DMS153 treated with DMSO at 0.1 percent for 48 hours (cell line): ENCODE results near the gene C6orf89.
"Not testable (repeated sequence)": the region's sequence is repeated elsewhere in the genome, so short reads cannot be mapped to it uniquely, and the experiment has no call there.

Source experiments
- DNase-seq: peaks from one replicate; lab custom pipeline; 2025; ENCODE audit not compliant: unreplicated experiment; lab: John Stamatoyannopoulos, UW

C6orf89 gene

DNA sequence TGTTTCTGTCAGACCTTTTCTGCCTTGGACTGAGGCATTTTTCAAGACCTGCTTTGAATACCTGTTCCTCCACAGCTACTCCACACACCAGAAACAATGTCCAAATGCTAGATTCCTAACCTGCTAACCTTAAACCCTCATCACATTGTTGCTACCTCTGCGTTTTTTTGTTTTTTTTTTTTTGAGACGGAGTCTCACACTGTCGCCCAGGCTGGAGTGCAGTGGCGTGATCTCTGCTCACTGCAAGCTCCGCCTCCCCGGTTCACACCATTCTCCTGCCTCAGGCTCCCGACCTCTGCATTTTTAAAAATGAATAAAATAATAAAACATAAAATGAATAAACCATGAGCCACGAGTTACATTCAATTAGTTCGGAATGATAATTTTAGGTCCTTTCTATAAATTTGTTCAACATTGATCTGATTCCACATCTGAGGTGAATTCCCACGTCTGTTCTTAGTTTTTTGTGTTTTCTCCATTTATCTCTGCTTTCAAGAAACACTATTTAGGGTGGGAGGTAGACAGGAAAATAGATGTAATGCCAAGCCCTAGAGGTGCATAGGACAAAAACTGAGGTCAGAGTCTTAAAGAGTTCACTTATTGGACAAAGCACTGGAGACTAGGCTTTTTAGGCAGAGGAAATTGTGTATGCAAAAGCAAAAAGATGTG lies 1.3 kb downstream of the C6orf89 start:
- DNase-seq: no peak

DNA sequence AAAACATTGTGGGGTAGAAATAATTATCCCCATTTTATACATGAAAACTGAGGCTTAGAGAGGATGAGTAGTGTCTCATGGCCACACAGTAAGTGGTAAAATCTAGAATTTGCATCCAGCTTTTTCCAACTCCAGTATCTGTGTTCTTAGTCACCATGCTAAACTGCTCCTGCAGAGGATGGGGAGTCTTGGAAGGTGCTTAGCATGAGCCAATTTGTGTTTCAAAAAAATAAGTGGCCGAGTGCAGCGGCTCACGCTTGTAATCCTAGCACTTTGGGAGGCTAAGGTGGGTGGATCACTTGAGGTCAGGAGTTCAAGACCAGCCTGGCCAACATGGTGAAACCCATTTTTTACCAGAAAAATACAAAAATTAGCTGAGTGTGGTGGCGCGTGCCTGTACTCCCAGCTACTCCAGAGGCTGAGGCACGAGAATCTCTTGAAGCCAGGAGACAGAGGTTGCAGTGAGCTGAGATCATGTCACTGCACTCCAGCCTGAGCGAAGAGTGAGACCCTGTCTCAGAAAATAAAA lies 2.4 kb downstream of the C6orf89 start:
- DNase-seq: no peak

DNA sequence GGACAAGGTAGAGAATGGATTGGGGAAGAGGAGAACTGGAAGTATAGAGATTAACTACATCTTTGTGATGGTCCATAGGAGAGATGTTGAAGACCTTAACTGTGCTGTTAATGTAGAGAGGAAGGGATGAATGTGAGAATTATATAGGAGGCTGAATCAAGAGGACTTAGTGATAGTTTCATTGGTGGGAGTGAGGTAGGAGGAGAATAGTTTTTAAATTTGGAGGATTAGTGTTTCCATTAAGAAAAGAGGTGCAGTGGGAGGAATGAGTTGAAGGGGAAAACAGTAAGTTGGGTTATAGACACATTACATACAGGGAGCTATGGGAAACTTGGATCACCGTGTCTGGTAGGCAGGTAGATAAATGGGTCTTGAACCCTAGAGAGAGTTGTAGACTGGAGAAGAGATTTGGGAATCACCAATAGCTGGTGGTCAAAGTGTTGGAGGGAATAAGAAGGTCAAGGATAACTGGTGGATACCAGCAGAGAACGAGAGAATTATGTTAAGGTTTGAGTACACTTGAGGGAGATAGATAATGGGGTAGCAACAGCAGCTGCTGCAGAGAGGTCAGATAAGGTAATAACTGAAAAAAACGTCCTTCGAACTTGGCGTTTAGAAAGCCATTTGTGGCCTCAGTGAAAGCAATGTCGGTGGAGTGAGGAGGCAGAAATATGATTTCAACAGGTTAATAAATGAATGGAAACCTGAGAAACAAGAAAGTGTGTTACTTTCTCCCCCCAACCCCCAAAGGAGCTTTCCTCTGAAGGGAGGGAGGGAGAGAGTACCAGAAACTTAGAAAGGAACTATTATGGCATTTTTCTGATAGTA lies 3.1 kb downstream of the C6orf89 start:
- DNase-seq: no peak

- no peak for DNase-seq
Measured at GRCh38 chr6:36890112-36890663, 4.4 kb downstream of the C6orf89 start.

- not testable (repeated sequence) for DNase-seq
Measured at GRCh38 chr6:36891153-36891552, 5.4 kb downstream of the C6orf89 start.

DNA sequence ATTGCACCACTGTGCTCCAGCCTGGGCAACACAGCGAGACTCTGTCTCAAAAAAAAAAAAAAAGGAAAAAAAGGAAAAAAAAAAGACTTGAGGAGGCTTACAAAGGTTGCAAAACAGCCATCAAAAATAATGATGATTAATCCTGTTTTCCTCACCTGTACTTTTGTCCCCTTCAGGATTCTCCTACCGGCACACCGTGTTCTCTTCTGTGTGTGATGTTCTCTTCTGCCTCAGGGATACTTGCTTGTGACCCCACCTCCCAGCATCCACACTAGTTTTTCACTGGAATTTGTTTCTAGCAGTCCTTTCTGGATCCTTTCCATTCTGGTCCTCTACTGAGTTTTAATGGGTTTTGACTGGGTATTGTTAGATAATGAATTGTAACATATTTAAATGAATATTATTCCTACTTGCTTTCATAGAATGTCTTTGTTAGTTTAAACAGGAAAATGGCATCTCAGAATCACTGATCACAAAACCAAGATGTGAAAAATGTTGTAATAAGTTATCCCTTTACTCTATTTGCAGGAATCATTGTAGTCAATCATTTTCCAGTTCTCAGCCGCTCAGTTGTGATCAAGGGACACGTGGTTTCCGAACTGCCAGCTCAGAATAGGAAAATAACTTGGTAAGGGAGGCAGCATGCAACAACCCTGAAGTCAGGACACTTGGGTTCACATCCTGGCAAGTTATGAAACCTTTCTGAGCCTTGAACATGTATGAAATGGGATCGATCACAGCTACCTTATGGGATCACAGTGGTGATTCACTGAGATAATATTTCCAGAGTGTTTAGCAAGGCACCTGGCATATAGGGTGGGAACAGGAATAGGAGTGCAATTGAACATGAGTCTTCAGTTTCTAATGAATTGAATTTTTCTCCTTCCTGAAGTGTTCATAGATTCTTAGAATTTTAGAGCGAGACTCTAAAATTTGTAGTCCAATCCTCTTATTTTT lies 8.5 kb downstream of the C6orf89 start:
- no peak for DNase-seq

- DNase-seq: no peak
Measured at GRCh38 chr6:36897609-36898008, 11.9 kb downstream of the C6orf89 start.

DNA sequence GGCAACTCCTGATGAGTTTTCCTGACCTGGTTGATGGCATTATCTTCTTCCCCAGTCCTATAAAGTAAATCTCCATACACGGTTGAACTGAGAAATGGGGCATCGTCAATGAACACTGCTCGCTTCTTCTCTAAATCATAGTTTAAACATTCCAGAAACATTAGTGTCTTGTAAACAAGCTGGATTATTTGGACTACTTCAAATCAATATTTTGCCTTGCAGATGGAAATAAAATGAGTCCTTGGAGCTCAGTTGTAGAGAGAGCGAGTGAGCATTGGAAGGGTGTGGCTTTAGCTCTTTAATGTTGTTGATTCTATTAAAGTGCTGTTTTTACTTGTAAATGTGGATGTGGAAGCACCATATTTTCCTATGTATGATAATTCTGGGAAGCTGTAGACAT lies 18.4 kb downstream of the C6orf89 start:
- DNase-seq: no peak

DNA sequence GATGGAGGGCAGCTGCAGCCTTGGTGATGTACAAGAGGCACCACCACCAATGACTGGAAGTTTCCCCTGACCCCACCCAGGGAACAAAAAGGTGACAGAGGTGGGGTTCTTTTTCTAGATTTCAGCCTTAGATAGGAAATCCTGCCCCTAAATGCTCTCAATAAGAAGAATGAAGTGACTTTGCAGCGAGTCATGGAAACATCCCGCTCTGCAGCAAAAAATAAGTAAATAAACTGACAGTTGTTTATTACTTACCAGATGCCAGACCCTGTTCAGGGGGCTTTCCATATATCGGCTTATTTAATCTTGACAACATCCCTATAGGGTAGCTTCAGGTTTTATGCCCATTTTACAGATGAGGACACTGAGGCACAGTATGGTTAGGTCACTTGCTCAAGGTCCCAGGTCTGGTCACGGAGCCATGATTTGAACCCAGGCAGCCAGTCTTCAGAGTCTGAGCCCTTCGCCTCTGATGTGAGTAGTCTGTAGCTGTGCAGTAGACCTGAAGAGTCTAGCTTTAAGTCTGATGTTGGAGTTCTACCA lies 19.2 kb downstream of the C6orf89 start:
- DNase-seq: no peak

GRCh38 chr6:36906539-36907325 lies 21.0 kb downstream of the C6orf89 start:
- DNase-seq: peak; percentile 57

DNA sequence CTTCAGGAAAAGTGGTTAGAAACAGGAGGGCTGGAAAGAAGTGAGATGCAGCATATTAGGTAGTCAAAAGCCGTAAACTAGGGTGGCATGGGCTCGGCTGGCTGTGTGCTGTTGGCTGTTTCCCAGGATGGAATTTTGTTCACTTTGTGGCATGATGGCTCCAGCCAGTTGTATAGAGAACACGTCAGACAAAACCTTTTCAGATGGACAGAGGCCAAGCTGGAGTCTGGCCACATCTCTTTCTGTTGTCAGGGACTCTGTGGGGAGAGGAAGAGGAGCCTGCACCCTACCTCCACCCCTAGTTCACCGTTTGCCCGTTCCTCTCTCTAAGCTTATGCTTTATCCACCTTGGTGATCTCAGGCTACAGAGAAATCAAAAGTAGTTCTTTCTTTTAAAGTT lies 22.0 kb downstream of the C6orf89 start:
- no peak for DNase-seq

DNA sequence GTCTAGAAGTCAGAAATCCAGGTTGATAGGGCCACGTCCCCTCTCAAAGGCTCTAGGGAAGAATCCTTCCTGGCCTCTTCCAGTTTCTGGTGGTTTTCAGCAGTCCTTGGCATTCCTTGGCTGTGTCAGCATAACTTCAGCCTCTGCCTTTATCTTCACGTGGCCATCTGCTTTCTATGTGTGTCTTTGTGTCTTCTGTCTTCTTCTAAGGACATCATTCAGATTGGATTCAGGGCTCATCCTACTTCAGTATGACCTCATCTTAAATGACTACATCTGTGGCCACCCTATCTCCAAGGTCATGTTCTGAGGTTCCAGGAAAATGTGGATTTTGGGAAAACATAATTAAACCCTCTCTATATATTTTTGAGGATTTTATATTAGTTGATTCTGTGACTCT lies 23.0 kb downstream of the C6orf89 start:
- DNase-seq: no peak

- DNase-seq: no peak
Measured at GRCh38 chr6:36912030-36912454, 26.3 kb downstream of the C6orf89 start.

DNA sequence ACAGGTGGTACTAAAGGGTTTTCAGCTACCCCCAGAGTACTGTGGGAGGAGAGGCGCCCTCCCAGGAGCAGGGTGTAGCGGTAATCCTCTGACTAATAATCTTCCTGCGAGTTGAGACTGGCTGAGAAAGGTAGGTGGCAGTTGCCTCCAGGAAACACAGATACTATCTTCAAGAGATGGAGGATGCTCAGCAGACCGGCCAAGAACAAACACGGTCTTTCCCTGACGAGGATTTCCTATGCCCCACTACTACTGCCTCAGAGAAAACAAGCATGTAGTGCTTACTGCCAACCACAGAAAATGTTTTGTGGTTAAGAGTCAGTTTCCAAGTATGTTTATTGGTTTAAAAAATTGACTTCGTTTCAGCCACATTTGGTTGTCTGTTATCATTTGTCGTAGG lies 26.8 kb downstream of the C6orf89 start:
- DNase-seq: no peak

DNA sequence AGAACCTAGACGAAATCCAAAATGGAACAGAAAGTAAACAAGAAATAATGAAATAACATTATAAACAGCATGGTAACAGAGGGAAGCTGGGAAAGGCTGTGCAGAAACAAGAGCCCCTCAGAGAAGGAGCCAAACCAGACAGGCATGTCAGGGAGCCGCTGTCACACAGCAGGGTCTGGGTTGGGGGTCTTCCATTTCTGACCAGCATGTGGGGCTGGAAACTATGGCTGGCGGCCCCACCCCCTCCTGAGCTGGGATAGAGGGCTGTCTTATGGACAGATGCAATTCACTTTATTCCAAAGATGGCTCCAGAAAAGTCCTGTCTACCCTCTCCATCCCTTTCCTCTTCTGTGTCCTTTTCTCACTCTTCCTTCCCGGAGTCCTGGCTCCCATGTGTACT lies 27.3 kb downstream of the C6orf89 start:
- DNase-seq: no peak

DNA sequence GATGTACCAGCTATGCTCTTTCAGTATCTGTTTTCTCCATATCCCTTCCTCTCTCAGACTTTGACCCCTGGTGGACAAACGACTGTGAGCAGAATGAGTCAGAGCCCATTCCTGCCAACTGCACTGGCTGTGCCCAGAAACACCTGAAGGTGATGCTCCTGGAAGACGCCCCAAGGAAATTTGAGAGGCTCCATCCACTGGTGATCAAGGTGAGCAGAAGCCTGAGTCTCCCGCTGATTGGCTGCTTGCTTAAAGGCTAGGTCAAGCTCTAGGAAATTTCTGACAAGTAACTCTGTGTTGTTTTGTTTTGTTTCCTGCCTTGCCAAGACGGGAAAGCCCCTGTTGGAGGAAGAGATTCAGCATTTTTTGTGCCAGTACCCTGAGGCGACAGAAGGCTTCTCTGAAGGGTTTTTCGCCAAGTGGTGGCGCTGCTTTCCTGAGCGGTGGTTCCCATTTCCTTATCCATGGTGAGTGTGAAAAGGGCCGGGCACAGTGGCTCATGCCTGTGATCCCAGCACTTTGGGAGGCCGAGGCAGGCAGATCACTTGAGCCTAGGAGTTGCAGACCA lies 28.6 kb downstream of the C6orf89 start:
- no peak for DNase-seq

DNA sequence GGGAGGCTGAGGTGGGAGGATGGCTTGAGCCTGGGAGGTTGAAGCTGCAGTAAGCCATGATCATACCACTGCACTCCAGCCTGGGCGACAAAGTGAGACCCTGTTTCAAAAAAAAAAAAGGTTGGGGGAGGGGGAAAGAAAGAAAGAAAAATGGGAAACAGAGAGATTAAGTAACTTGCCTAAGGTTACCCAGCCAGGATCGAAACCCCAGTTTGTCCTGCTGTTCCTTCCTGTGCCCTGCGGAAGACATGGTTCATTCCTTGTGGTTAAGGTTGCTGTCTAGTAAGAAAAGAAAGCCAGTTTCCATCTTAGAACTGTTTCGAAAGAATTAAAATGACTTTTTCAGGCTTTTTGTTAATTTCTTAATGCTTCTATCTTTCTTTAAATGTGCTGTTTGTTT lies 29.8 kb downstream of the C6orf89 start:
- no peak for DNase-seq

DNA sequence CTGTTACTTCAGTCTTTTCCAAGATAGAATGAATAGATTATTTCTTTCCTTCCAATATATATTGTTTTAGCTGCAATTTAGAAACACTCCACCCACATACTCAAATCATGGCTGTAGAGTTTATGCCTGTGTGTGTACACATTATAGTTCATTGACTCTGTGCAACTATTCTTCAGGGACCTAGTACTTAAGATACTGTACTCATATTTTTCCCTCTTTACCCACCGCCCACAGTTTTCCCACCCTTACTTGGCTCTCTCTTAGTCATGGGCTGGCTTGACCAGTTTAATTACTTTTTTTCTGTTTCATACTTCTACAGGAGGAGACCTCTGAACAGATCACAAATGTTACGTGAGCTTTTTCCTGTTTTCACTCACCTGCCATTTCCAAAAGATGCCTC lies 30.4 kb downstream of the C6orf89 start:
- no peak for DNase-seq

DNA sequence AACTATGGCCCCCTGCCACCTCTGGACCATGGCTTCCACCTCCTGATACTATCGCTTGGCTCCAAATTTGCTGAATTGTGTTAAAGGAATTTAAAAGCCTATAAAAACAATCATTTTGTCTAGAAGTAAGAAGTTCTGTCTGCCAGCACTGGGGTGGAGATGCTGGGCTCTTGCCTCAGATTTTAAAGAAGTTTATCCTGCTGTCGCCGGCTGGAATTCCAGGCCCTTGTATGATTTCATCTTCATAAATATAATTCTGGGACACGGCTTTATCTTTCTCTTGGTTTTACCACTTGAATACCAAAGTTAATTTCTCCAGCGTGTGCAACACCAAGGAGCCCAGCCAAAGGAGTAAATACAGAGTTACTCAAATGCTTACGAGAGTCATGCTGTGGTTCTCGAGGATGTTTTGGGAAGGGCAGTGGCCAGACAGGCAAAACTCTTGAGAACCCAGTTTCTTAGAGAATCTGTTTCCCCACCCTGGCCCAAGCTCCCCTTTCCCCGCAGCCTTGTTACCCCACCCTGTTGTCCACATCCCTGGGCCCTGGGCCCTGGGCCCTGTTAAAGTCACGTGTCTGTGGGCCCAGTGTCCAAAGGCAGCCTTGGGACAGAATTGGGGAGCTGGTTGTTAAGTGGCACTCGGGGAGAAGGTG lies 31.9 kb downstream of the C6orf89 start:
- no peak for DNase-seq
